A673 (cell line): Measurements from ENCODE around the gene SND1. TPM values are rescaled to one million over a fixed set of nuclear protein-coding genes. Genes with fewer than 3 reads are reported as not detected.

Source experiments
- BruUV-seq: library from RNA; stranded (reverse); fragments of 400-500 nt; replicated peaks from 2 replicates; lab custom pipeline; 2021; lab: Mats Ljungman, UMichigan
- CTCF ChIA-PET: fragments of 300-600 bp; sonication (Branson Sonifier 250); formaldehyde crosslinking; loops from one replicate; lab custom pipeline; 2022; ENCODE audit warnings: antibody characterized with exemption; lab: Charles Lee
- POLR2A ChIA-PET: fragments of 300-600 bp; sonication (Branson Sonifier 250); formaldehyde crosslinking; loops from one replicate; lab custom pipeline; 2022; ENCODE audit warnings: antibody characterized with exemption; ENCODE audit not compliant: low non-redundant PET; lab: Charles Lee
- DNase-seq: peaks from one replicate; pipeline ENCODE4 v3.0.0-alpha.2; 2015; ENCODE audit warnings: low spot score
- H3K27ac ChIP-seq: fragments of 200-600 bp; sonication (generic); 2 replicates; pipeline ENCODE4 v1.5.1; 2016; ENCODE audit warnings: mixed run types, low read depth, mild to moderate bottlenecking, mixed read lengths, antibody characterized with exemption, low read length; ENCODE audit not compliant: poor library complexity, severe bottlenecking
- H3K27me3 ChIP-seq: fragments of 200-600 bp; sonication (generic); replicated peaks from 2 replicates; pipeline ENCODE4 v1.6.1; 2017; ENCODE audit warnings: mixed run types, low read depth, mild to moderate bottlenecking, mixed read lengths, antibody characterized with exemption, low read length; ENCODE audit not compliant: insufficient read depth, poor library complexity
- H3K36me3 ChIP-seq: fragments of 200-600 bp; sonication (generic); 2 replicates; pipeline ENCODE4 v1.6.1; 2016; ENCODE audit warnings: mixed run types, mild to moderate bottlenecking, mixed read lengths, antibody characterized with exemption, low read length; ENCODE audit not compliant: insufficient read depth, poor library complexity, severe bottlenecking
- H3K4me1 ChIP-seq: fragments of 200-600 bp; sonication (generic); 2 replicates; pipeline ENCODE4 v1.6.1; 2017; ENCODE audit warnings: mixed run types, mild to moderate bottlenecking, mixed read lengths, antibody characterized with exemption, low read length; ENCODE audit not compliant: insufficient read depth, poor library complexity, severe bottlenecking
- H3K4me3 ChIP-seq: fragments of 200-600 bp; sonication (generic); 2 replicates; pipeline ENCODE4 v1.5.1; 2016; ENCODE audit warnings: low read depth, mixed run types, mild to moderate bottlenecking, mixed read lengths, low read length; ENCODE audit not compliant: poor library complexity, severe bottlenecking
- H3K9me3 ChIP-seq: fragments of 200-600 bp; sonication (generic); 2 replicates; pipeline ENCODE4 v1.6.1; 2016; ENCODE audit warnings: mixed run types, low read depth, mild to moderate bottlenecking, mixed read lengths, antibody characterized with exemption, low read length; ENCODE audit not compliant: poor library complexity, severe bottlenecking
- EZH2 ChIP-seq: fragments of 200-600 bp; sonication (generic); IDR thresholded peaks from 2 replicates; pipeline ENCODE4 v1.6.1; 2017; ENCODE audit warnings: borderline replicate concordance, low read depth, mild to moderate bottlenecking, mixed read lengths, antibody characterized with exemption, low read length; ENCODE audit not compliant: poor library complexity, severe bottlenecking
- intact Hi-C: fragments of 100-400 bp; cut with micrococcal nuclease; formaldehyde crosslinking; loops from one replicate; pipeline ENCODE4 v1.10.0; 2022; ENCODE audit not compliant: unreplicated experiment
- total RNA-seq: library from RNA; stranded (reverse); gene quantifications from 2 replicates; pipeline ENCODE4 v1.2.3, GENCODE V29; 2021
- TF ChIP-seq, protein P1 (sequence below): fragments of 300-800, 200-600 bp; sonication (generic); conservative IDR thresholded peaks from 2 replicates; pipeline ENCODE4 v1.5.1; 2017; ENCODE audit warnings: low read depth, mild to moderate bottlenecking, antibody characterized with exemption, low read length, moderate library complexity, mixed read lengths

SND1 gene
- total RNA-seq, 1 experiment from 2014 or later, result 177 TPM

DNA sequence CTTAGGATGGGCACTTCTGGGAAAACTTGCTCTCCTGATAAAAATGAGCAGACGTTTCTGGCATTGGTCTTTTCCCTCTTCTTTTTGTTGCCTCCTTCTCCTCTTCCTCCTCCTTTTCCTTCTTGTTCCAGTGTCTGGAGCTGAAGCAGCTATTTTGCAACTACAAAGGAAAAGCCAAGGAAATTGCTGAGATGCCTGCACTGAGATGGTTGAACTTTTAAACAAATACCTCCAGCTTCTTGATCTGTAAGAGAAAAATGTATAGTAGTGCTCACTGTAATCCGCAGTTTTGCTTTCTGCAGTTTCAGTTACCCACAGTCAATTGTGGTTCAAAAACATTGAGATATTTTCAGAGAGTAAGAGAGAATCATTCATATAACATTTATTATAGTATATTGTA lies 7.5 kb upstream of the SND1 start:
- CTCF ChIA-PET, result no interaction called here

DNA sequence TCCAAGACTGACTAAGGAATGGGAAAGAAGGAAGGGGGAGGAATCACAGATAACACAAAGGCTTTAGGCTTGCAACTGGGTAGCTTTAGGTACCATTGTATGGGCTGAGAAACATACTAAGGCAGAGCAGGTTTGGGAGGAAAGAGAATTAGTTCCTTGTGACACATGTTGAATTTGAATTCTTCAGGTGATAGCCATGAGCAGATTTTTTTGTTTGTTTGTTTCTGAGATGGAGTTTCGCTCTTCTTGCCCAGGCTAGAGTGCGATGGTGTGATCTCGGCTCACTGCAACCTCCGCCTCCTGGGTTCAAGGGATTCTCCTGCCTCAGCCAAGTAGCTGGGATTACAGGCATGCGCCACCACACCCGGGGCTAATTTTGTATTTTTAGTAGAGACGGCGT lies 4.4 kb upstream of the SND1 start:
- Histone ChIP-seq H3K4me1 (no peaks in the 10 kb centered on the region), H3K27me3 (no peaks in the 10 kb centered on the region), H3K36me3 (no peaks in the 10 kb centered on the region), H3K4me3 (no peak overlapping the region), H3K9me3 (no peaks in the 10 kb centered on the region), H3K27ac (no peak overlapping the region)
- DNase-seq, result no peak
- ChIA-PET CTCF (no interaction called here), POLR2A (interaction anchor here (0.6 kb wide), 2 partner anchors 37 to 144 kb away, joined by 3 read pairs; no protein-coding TSS in a partner anchor)
- TF ChIP-seq, protein P1, sequence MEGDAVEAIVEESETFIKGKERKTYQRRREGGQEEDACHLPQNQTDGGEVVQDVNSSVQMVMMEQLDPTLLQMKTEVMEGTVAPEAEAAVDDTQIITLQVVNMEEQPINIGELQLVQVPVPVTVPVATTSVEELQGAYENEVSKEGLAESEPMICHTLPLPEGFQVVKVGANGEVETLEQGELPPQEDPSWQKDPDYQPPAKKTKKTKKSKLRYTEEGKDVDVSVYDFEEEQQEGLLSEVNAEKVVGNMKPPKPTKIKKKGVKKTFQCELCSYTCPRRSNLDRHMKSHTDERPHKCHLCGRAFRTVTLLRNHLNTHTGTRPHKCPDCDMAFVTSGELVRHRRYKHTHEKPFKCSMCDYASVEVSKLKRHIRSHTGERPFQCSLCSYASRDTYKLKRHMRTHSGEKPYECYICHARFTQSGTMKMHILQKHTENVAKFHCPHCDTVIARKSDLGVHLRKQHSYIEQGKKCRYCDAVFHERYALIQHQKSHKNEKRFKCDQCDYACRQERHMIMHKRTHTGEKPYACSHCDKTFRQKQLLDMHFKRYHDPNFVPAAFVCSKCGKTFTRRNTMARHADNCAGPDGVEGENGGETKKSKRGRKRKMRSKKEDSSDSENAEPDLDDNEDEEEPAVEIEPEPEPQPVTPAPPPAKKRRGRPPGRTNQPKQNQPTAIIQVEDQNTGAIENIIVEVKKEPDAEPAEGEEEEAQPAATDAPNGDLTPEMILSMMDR, result no peak
- TF ChIP-seq EZH2, result no peak
- BruUV-seq, result no TSS peak
- intact Hi-C loops, result no loop called here

More for the DNA sequence above, 7.5 kb upstream of the SND1 start:
- Histone ChIP-seq H3K4me3 (no peak overlapping the region), H3K27me3 (no peaks in the 10 kb centered on the region), H3K9me3 (no peaks in the 10 kb centered on the region), H3K27ac (no peak overlapping the region), H3K4me1 (no peaks in the 10 kb centered on the region), H3K36me3 (no peaks in the 10 kb centered on the region)
- BruUV-seq, result no TSS peak
- intact Hi-C loops, result no loop called here
- DNase-seq, result no peak
- POLR2A ChIA-PET, result no interaction called here
- no peak for TF ChIP-seq EZH2
- TF ChIP-seq, protein P1, result no peak

DNA sequence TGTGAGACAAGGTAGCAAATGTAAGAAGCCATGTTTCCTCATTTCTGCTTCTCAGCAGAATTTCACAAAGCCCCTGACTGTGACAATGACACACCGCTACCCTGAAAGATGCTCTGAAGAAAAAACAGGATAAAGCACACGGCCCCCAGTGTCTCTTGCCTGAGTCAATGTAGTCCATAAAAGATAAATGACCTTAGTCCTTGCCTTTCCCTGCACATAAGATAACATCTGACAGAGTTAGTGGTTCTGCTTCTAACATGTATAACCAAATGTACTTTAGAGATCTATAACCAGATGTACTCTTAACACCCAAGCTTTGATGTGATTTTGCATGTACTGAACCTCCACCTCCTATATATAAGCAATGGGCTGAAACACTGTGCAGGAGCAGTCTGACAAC lies 3.0 kb upstream of the SND1 start:
- CTCF ChIA-PET, result no interaction called here
- BruUV-seq, result no TSS peak
- intact Hi-C loops, result no loop called here

More for the DNA sequence above, 3.0 kb upstream of the SND1 start:
- no peak for DNase-seq
- Histone ChIP-seq H3K4me1 (peaks cover 9% of the 10 kb centered on the region), H3K27me3 (no peaks in the 10 kb centered on the region), H3K36me3 (no peaks in the 10 kb centered on the region), H3K27ac (no peak overlapping the region), H3K9me3 (no peaks in the 10 kb centered on the region), H3K4me3 (no peak overlapping the region)
- POLR2A ChIA-PET, result no interaction called here
- no peak for TF ChIP-seq EZH2
- TF ChIP-seq, protein P1, result no peak
